RPMI8226 (cell line): Measurements from ENCODE around the gene ADCY7.
"Not testable (repeated sequence)": the region's sequence is repeated elsewhere in the genome, so short reads cannot be mapped to it uniquely, and the experiment has no call there.

ENCODE experiments used
- DNase-seq: peaks from one replicate; pipeline ENCODE4 v3.0.0-alpha.2; 2015

The ADCY7 gene

DNA sequence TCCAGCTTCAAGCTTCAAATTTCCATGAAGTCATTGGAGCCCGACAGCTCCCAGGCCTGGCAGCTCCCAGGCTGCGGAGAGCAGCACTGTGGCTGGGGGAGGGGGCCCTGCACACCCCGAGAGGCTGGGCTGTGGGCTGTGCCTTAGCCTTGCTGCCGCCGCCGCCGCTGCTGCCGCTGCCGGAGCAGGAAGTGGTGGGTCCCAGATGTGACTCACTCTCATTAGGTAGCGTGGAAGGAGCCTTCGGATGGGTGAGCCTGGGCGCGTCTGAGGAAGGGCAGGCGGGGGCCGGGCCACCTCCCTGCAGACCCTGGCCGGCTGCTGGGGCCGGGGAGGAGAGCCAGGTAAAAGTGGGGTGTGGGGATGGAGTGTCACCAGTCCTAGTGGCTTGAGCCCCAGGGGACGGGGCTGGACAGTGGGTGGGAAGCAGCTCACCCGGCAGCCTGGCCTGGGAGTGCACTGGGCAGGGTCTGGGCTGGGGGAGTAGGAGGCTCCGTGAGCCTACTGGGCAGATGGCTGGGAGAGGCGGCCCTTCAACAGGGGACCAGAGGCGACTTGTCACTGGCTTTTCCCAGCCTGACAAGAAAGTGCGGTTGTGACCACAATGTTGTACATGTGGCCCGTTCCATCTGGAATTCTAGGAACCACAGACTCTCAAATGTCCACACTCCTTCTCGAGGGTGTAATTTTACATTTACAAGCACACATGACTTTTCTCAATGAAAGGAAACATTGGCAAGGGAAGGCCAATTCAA is at the start of gene ADCY7:
Gene ADCY7, plus strand, starts transcription at position 215 of the 755 bp plus-strand sequence. CDS start 21,629 bp downstream, outside the sequence.
- DNase-seq, result peak; percentile 91

DNA sequence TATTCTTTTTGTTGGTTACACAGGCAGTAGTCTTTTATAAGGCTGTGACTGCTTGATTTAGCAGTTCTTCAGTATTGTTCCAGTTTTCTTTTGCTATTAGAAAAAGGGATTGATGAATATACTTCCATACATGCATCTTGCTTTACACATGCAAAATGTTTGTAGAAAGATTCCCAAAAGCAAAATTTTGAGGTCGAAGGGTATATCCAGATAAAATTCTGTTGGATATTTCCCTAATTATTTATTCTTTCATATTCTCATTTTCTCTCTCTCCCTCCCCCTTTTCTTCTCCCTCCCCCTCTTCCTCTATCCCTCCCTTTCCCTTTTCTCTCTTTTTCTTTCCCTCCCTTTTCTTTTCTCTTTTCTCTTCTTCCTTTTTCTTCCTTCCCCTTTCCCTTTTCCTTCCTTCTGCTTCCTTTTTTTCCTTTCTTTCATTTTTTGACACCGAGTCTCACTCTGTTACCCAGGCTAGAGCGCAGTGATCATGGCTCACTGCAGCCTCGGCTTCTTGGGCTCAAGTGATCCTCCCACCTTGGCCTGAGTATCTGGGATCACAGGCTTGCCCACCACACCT is 46.9 kb upstream of the ADCY7 start:
- DNase-seq, result no peak

DNA sequence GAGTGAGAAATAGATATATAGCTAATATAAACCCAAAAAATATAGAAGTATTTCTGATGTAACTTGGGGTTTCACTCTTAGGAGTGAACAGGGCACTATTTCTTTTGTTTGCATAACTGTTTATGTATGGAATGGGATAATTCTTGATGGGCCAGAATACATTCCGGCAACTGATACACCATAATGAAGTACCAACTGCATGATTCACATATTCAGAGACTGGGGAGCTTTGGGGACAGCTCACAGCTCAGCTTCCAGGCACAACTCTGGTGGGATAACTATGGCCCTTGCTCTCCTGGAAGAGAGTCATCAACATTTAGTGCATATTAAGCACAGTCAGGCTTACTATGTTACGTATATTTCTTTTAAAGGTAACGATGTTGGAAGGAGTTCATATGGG is 42.1 kb upstream of the ADCY7 start:
- no peak for DNase-seq

DNA sequence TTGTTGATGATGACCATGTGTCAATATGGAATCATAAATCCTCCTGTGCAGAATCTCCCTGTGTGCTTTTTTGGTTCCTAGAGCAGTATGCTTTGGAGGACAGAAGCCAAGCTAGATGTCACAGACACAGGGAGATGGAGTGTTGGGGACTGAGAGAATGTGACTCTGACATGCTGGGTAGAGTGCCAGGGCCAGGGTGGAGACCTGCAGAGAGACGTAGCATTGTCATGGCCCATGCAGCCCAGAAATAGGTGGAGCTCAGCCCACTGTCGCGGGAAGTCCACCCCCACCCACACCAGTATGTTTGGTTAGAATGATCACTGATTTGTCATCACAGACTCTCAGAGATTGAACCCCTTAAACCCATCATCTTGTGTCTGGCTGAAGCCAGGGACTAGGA is 39.2 kb upstream of the ADCY7 start:
- no peak for DNase-seq

DNA sequence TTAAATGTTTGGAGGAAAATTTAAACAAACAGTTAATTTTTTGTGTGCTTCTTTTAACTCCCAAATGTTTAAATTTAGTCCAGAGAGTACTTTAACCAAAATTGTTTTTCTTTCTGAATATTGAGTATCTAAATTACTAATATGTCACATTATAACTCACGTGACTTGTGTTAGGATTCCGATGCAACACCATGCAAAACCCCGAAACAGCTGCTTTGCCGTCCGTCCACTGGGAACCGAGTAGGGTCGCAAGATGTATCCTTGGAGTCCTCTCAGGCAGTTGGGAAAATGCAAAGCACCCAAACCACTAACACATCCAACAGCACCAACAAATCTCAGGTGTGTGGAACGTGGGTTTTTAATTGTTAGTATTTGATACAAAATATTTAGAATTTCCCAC is 38.7 kb upstream of the ADCY7 start:
- no peak for DNase-seq

DNA sequence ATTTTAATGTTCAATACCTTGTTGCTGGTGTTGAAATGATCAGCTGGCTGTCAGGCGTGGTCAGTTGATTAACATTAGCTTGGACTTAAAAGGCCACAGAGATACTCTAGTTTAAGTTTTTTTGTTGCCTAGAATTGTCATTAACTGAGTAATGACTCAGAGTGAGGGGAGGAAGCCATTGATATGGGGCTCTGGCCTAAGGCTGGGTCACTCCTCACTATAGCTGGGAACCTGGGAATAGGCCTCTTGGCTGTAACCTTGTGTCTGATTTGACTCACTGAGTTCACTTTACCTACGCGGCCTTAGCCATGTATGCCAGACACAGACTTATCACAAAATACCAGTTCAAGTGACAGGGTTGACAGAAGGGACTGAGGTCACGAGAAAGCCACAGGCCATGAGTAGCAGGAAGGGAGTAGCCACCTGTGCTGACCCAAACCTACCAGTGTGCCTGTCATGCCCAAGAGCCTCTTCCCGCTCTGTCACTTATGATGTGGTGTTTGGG is 37.9 kb upstream of the ADCY7 start:
- DNase-seq, result no peak

DNA sequence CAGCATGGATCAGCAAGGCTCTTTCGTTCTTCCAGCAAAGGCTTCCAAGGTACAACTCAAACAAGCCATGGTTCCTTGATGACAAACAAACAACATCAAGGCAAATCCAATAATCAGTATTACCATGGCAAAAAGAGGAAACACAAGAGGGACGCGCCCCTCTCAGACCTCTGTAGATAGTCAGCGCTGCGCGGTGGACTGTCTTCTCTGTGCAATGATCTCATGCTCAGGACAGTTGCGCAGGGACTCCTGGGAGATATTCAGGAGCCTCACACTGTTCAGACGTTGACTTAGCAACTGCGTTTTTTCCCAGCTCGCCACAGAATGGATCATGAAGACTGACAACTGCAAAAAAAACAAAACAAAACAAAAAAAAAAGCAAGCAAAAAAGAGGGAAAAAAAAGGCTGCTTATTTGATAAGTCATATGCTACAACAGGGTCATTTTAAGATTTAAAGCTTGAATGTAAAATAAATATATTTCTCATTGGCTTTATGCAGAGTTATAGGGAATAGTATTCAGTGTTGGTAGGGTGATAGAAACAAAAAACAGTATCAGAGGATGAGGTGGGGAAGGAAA is 37.1 kb upstream of the ADCY7 start:
- no peak for DNase-seq

DNA sequence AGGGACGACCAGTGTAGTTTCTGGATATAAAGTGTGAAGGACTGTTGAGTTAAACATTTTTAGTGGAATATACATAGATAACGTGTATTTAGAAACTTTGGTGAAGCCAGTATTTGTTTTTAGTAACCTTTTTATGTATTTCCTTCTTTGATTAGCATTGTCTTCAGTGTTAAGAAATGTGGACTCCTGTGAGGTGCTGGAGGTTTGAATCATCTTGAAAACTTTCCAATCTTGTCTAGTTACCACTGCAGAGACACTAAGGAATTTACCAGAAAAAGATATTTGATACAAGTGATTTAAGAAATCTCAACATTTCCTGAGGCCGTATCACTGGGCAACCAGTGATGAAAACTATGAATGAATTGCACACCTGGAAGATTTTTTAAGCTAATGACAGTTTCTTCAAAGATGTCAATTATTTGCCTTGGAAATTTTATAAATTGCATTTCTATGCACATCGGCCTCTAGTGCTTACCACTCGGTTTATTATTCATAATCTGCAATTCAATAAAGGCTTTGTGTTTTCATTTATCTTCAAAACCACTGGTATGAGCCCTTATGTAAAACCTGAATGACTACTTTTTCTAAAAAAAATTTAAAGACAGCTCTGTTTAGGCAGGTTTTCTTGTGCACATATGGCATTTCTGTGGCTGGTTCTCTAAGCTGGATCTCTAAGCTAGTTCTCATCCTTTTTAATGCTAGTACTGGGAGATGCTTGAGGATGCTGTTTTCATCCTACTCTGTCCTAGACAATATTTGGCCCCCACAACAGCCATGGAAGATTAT is 31.4 kb upstream of the ADCY7 start:
- DNase-seq, result no peak

DNA sequence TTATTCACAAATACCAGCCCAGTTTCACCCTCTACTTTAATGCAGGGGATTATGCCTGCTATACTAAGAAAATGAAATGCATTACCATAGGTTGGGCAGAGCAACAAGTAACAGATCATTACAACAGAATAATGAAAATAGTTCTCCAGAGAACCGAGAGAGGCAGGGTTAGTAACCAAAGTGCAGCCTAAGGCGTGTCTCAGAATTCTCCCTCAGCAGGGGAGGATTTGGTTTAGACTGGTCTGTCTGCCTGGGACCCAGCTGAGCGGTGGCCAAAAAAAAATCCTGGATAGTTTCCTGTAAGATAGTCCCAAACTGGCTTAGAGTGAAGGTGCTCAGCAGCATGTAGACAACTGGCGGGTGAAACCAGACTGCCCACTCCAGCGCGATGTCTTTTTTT is 30.8 kb upstream of the ADCY7 start:
- no peak for DNase-seq

DNA sequence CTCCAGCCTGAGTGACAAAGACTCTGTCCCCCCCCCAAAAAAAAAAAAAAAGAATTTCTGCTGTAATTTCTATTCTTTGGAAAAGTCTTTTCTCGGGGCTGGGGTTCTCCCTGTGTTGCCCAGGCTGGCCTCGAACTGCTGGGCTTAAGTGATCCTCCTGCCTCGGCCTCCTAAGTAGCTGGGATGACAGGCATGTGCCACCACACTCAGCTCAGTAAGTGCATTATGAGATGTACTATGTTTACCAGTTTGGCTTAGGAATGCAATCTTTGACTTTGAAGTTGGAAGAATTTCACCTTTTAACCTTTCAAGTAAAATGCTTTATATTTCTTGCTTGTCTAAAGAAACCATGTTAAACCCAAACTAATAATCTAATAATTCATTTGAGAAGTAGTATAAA is 28.0 kb upstream of the ADCY7 start:
- no peak for DNase-seq

DNA sequence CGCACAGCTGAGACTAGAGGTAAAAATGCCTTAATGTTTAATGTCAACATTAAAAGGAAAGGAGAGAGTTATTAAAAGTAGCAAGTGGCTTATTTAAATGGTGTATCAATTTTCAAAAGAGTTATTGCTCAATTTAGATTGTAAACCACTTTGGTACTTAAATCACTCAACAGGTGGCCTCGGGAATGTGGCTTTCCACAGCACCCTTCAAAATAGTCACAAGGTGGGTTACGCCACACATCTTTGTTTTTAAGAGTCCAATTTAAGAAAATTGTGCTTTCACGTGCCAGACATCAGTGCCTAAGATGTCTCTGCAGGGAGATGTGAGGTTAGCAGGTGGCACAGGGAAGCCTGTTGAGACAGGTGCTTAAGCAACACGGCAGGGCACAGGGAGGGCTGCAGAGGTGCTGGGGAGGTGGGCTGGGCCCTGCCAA is 27.5 kb upstream of the ADCY7 start:
- peak; percentile 27 for DNase-seq

DNA sequence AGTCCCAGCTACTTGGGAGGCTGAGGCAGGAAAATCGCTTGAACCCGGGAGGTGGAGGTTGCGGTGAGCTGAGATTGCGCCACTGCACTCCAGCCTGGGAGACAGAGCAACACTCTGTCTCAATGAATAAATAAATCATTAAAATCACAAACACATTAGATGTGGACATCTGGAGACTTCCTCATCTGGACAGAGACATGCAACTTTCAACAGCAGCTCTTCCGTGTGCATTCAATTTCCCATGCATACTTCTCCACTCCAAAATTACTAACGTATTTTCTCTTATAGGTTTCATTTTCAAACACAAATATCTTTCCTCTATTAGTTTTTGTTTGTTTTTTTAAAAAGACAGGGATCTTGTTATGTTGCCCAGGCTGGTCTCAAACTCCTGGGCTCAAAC is 23.3 kb upstream of the ADCY7 start:
- DNase-seq, result not testable (repeated sequence)

DNA sequence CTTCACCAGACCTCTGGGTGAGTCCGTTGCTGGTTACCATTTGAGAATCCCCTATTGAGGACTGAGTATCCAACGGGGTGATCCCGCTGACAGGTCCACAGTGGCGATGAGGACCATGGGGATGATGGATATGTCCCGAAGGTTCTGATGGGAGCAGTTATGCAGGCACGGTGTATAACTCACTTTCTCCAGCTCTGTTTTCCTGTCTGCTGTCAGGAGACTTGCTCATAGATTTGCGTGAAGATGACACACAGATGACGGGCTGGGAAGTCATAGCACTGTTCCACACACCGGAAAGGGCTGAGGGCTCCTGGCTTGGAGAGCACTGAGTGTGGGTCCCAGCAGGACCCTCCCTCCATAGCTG is 22.2 kb upstream of the ADCY7 start:
- no peak for DNase-seq

DNA sequence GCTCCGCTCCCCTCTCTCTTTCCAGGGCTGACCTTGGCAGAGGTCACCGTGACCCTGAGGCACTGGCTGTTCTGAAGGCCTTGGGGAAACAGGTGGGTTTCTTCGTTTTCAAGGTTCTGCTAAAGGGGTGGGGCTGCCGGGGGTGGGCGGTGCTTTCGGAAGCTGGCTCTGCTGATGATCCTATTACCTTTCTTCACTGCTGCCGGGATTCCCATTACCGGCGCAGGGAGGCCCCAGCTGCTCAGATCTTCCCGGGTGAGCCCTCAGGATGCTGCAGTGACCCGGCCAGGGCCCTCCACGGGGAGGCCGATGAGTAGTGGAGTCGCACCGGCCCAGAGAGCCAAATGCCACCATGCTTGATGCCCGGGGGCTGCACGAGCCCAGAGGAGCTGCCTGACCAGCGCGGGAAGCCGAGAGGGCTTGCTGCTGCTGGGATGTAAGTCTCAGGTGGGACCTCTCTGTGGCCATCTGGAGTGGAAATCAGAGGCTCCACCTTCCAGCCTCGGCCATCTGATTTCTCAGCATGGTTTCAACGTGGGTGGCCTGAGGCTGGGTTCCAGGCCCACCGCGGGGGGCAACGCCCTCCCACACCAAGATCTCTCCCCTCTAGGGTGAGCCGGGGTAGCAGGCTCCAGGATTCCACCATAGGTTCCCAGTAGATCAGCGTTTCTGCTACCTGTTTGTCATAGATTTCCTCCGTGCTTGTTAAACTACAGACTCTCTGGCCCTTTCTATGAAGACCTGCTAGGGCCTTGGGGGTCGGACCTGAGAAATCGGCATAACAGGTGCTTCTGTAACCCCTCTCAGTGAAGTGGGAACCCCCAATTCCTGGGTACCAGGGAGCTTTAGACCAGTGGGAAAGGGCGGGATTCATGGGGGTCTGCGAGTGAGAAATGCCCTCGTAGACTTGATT is 21.6 kb upstream of the ADCY7 start:
- no peak for DNase-seq

DNA sequence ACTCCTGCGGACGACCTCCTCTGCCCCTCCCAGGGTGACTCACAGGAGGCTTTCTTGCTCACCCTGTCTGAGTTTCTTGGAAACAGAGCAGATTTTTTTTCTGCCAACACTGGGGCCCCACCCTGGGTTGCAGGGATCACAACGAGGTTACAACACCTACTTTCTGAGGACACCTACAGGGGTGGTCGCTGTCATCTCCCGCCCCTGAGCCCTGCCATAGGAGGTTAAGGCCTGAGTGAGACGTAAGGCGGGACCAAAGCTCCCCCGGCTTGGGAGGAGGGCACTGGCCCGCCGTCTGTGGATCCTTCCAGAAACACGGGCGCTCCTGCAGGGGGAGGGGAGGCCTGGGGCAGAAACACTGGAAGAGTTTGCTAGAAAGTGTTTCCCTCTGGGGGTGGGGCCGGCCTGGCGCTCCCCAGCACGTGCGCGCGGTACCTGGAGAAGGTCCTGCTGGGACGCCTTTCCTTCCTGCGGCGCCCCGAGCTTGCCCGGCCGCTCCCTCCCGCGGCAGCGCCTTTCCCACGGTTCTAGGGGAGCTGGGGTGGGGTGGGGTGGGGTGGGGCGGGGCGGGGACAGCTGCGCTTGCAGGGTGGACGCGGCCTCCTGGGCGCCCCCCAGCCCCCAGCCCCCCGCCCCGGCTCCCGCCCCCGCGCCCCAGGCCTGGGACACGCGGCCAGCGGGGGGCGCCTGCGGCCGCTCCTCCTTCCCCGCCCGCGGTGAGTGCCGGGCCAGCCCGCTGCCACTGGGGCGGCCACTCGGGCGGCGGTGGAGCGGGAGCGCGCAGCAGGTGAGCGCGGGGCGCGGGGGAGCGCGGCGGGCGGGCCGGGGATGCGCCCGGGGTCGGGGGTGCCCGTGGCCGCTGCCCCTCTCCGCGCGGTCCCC is 20.7 kb upstream of the ADCY7 start:
- peak; percentile 81 for DNase-seq

DNA sequence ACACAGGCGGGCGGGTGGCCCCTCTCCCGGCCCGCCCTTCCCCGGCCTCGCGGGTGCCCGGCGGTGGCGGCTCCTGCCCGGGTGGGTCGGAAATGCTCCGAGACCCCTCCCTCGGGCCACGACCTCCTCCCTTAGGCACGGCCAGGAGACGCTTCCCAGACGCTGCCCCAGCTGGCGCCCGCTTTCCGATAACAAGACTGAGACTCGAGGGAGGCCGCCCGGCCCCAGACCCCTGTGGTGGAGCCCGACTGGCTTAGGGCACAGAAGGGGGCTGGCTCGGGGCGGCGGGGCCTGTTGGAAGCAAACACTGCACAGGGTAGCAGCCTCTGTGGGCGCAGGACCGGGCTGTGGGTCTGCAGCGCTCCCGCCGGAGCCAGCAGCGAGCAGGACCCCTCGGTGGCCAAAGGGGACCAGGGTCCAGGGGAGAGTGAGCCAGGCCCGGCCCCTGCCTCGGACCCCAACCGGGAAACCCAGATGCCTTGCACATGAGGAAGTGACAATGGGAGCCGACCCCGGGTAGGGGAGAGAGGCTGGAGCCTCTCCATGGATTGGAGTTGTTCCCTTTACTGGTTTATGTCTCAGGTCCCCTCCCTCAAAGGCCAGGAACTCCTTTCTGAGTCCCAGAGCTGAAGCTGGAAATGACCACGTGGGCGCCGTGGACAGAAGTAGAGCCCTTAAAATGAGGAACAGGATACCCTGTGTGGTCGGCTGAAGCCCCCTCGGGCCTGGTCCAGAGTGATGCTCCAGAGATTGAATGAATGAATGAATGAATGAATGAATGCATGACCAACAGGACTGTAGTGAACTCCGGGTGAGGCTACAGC is 19.8 kb upstream of the ADCY7 start:
- no peak for DNase-seq

DNA sequence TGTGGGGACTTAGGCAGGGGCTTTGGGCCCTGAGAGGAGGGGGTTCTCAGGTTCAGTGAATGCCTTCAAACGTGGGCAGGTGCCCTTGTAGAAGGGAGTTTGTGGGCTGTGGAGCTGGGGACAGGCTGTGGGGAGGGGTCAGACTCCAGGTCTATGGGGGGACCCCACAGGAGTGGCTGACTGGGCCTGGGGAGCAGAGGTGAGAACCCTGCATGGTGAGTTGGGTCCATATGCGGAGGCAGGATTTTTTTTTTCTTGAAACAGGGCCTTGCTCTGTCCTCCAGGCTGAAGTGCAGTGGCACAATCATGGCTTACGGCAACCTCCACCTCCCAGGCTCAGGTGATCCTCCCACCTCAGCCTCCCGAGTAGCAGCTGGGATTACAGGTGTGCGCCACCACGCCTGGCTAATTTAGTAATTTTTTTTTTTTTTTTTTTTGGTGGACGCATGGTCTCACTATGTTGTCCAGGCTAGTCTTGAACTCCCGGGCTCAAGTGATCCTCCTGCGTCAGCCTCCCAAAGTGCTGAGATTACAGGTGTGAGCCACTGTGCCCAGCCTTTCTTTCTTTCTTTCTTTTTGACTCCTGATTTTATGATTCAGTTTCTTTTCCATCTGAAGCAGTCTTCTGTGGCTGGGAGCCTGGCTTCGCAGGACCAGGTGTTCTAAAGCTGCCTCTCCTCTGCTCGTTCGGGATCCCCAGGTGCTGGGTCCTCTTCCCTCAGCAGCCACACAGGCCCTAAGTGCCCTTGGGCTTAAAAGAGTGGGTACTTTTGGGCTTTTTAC is 19.0 kb upstream of the ADCY7 start:
- no peak for DNase-seq

DNA sequence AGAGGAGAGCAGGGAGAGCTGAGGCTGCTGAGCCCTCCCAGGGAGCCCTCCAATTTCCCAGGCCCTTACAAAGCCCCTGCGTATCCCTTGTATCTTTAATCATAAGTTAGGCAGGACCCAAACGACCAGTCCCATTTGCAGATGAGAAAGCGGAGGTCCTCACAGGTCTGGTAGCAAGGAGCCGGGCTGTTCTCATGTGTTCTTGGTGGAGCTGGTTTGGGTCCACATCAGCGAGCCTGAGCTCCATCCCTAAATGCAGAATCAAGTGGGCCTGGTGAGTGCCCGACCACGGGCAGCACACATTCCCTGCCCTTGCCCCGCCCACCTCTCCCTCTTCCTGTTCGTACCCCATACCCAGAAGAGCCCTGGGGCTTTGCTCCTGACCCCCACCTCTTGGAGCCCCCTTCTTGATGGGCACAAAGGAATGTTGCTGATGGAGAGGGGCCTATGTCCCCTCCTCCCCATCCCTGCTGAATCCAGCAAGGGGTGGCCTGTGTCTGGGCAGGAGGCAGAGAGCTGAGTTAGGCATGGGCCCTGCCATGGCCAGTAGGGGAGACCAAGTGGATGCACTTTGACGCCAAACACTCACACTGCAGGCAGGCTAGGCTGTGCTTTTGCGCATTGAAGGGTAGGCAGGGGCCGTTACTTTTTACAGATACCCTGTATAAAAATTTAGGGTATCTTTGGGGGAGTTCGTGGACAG is 18.3 kb upstream of the ADCY7 start:
- no peak for DNase-seq

DNA sequence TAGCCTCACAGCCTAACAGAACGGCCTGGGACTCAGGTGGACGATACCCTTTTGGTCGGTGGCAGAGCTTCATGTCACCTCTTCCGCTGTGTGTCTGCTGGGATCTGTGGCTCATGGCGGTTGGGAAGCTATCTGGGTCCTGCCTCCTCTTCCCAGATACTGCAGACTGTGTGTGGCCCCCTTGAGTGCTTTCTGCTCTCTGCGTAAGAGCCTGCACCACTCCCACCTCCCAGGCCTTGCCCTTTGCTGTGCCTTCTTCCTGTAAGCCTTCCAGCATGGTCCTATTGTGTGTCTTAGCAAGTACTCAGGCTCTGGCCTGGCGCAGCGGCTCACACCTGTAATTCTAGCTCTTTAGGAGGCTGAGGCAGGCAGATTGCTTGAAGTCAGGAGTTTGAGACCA is 17.5 kb upstream of the ADCY7 start:
- no peak for DNase-seq
